ENCODE results near the gene ANXA4. TPM values are rescaled to one million over a fixed set of nuclear protein-coding genes. Genes with fewer than 3 reads are reported as not detected.
A peak's percentile ranks its signal among the peaks of the same experiment; 100 is the strongest.
"Not testable (repeated sequence)": the region's sequence is repeated elsewhere in the genome, so short reads cannot be mapped to it uniquely, and the experiment has no call there.

ANXA4 gene
- total RNA-seq, 1 experiment from 2014 or later: 9.5 TPM

DNA sequence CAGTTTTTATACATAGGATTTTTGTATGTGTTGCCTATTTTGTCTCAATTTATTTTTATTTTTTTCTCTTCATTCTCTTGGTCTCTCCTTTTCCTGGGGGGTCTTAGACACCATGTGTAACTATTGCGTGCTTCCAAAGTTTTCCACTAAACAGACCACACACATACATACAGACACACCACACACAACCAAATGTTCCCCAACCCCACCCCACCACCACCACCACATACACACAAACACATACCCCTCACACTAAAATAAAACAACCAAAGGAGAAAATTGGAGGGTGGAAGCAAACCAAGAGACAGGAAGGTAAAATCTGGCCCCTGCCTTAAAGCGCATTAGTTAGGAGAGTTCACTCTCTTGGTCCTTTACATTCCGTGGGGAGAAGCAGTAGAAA is 30.0 kb upstream of the ANXA4 start (continued):
- TF ChIP-seq, protein P1, sequence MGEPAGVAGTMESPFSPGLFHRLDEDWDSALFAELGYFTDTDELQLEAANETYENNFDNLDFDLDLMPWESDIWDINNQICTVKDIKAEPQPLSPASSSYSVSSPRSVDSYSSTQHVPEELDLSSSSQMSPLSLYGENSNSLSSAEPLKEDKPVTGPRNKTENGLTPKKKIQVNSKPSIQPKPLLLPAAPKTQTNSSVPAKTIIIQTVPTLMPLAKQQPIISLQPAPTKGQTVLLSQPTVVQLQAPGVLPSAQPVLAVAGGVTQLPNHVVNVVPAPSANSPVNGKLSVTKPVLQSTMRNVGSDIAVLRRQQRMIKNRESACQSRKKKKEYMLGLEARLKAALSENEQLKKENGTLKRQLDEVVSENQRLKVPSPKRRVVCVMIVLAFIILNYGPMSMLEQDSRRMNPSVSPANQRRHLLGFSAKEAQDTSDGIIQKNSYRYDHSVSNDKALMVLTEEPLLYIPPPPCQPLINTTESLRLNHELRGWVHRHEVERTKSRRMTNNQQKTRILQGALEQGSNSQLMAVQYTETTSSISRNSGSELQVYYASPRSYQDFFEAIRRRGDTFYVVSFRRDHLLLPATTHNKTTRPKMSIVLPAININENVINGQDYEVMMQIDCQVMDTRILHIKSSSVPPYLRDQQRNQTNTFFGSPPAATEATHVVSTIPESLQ (CRISPR knock-in tag; IDR thresholded peaks at IDR 0.05): no peak

DNA sequence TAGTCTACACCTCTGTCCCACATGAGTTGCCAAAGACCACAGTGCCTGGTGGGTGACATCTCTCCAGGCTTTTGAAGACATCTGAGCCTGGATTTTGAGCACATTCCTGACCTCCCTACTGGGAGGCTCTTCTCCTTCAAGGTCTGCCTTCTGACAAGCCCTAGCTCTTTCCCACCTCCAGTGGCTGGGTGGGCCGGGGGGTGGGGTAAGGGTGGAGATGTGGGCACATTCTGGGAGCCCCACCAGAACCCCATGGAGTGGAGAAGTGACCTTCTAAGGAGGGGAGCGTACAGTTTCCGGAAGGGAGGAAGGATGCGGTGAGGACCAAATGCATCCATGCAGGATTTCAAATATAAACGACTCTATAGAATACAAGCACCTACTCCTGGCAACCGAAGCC is 27.9 kb upstream of the ANXA4 start:
- peaks cover 4% of the 10 kb centered on the region; the same call in 1 of the 2 replicates for H3K36me3 Mint-ChIP-seq
- no peak overlapping the region for H3K4me3 Mint-ChIP-seq
- ATAC-seq (no peak), DNase-seq (ENCODE audit: low spot score) (no peak)
- H3K27ac Mint-ChIP-seq: no peak overlapping the region; the same call in 1 of the 2 replicates
- H3K4me1 Mint-ChIP-seq: peaks cover 52% of the 10 kb centered on the region
- CTCF ChIA-PET: interaction anchor here (0.8 to 2.6 kb wide), 3 partner anchors 10 to 339 kb away, joined by 4 to 18 read pairs (median 8); no protein-coding TSS in a partner anchor
- H3K9me3 Mint-ChIP-seq: peaks cover 17% of the 10 kb centered on the region
- POLR2A ChIA-PET: no interaction called here
- TF ChIP-seq FOXJ3 (CRISPR knock-in tag; IDR thresholded peaks at IDR 0.05; ENCODE audit: borderline replicate concordance) (no peak), ZNF396 (CRISPR knock-in tag; IDR thresholded peaks at IDR 0.05; ENCODE audit: borderline replicate concordance) (no peak)
- TF ChIP-seq, protein P2, sequence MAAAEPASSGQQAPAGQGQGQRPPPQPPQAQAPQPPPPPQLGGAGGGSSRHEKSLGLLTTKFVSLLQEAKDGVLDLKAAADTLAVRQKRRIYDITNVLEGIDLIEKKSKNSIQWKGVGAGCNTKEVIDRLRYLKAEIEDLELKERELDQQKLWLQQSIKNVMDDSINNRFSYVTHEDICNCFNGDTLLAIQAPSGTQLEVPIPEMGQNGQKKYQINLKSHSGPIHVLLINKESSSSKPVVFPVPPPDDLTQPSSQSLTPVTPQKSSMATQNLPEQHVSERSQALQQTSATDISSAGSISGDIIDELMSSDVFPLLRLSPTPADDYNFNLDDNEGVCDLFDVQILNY (CRISPR knock-in tag; IDR thresholded peaks at IDR 0.05): no peak
- H3K27me3 Mint-ChIP-seq (ENCODE audit: low read depth): peaks cover 11% of the 10 kb centered on the region

DNA sequence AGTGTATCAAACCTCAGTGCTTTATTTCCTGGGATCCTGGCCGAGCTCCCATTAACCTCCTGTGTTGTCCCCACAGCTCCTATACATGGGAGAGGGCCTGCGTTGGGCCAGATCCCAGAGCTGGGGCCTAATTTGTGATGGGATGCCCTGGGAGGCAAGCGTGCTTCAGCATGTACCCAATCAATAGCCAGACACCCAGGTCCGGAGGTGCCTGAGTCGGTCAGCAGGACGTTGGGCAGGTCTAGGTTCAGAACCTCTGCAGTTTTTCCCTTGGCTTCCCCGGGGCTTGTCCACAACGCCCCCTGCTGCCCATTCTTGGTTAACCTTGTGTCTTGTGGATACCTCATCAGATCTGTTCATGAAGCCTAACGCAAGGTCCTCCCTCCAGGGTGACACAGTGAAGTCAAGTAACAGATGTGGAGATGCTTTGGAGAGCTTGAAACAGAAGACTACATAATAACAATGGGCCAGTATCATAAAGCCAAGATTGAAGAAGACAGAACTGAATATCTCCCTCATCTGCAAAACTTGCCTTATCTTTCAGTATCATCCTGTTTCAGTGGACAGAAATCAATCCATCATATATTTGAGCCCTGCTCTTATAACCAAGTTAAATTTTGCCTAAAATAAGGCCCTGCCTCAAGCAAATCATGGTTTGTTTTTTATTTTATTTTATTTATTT is 27.3 kb upstream of the ANXA4 start:
- peak; percentile 74 for ATAC-seq

DNA sequence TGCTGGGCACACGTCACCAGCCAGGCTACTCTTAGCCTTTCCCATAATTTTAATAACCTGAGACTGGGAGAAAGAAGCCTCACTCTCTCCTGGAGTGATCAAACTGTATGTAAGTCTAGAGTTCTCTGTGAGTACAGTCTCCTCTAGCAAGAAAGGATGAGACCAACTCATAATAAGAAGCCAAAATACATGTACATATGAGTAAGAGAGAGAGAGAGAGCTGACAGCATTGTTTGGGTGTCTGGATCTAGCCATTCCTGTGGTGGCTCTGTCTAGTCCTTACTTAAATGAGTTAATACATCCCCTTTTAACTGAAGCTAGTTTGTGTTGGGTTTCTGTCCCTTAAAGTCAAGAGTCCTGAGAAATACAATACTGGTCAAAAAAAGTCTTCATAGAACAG is 26.0 kb upstream of the ANXA4 start:
- Mint-ChIP-seq H3K4me1 (peaks cover 48% of the 10 kb centered on the region), H3K9me3 (peaks cover 11% of the 10 kb centered on the region), H3K36me3 (no peaks in the 10 kb centered on the region), H3K27ac (no peak overlapping the region), H3K27me3 (ENCODE audit: low read depth) (peaks cover 11% of the 10 kb centered on the region), H3K4me3 (no peak overlapping the region)
- POLR2A ChIA-PET: interaction anchor here (0.6 kb wide), 1 partner anchor 407 kb away, joined by 7 read pairs; no protein-coding TSS in a partner anchor
- DNase-seq (ENCODE audit: low spot score) (no peak), ATAC-seq (no peak)
- CTCF ChIA-PET: interaction anchor here (0.7 to 1.4 kb wide), 9 partner anchors 9 to 340 kb away, joined by 3 to 16 read pairs (median 4); partner anchors contain the start of gene NFU1
- TF ChIP-seq ZNF219 (CRISPR knock-in tag; IDR thresholded peaks at IDR 0.05; ENCODE audit: borderline replicate concordance) (no peak), ZNF232 (CRISPR knock-in tag; IDR thresholded peaks at IDR 0.05) (no peak), SP1 (CRISPR knock-in tag; conservative IDR thresholded peaks at IDR 0.05) (no peak), ESRRA (CRISPR knock-in tag; IDR thresholded peaks at IDR 0.05; ENCODE audit: borderline replicate concordance) (no peak), ZNF121 (CRISPR knock-in tag; IDR thresholded peaks at IDR 0.05) (no peak), MYBL2 (CRISPR knock-in tag; IDR thresholded peaks at IDR 0.05) (no peak)
- TF ChIP-seq, protein P3, sequence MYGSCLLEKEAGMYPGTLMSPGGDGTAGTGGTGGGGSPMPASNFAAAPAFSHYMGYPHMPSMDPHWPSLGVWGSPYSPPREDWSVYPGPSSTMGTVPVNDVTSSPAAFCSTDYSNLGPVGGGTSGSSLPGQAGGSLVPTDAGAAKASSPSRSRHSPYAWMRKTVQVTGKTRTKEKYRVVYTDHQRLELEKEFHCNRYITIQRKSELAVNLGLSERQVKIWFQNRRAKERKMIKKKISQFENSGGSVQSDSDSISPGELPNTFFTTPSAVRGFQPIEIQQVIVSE (CRISPR knock-in tag; IDR thresholded peaks at IDR 0.05; ENCODE audit: borderline replicate concordance): no peak
- TF ChIP-seq, protein P4, sequence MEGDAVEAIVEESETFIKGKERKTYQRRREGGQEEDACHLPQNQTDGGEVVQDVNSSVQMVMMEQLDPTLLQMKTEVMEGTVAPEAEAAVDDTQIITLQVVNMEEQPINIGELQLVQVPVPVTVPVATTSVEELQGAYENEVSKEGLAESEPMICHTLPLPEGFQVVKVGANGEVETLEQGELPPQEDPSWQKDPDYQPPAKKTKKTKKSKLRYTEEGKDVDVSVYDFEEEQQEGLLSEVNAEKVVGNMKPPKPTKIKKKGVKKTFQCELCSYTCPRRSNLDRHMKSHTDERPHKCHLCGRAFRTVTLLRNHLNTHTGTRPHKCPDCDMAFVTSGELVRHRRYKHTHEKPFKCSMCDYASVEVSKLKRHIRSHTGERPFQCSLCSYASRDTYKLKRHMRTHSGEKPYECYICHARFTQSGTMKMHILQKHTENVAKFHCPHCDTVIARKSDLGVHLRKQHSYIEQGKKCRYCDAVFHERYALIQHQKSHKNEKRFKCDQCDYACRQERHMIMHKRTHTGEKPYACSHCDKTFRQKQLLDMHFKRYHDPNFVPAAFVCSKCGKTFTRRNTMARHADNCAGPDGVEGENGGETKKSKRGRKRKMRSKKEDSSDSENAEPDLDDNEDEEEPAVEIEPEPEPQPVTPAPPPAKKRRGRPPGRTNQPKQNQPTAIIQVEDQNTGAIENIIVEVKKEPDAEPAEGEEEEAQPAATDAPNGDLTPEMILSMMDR (IDR thresholded peaks at IDR 0.05): no peak
- TF ChIP-seq, protein P5, sequence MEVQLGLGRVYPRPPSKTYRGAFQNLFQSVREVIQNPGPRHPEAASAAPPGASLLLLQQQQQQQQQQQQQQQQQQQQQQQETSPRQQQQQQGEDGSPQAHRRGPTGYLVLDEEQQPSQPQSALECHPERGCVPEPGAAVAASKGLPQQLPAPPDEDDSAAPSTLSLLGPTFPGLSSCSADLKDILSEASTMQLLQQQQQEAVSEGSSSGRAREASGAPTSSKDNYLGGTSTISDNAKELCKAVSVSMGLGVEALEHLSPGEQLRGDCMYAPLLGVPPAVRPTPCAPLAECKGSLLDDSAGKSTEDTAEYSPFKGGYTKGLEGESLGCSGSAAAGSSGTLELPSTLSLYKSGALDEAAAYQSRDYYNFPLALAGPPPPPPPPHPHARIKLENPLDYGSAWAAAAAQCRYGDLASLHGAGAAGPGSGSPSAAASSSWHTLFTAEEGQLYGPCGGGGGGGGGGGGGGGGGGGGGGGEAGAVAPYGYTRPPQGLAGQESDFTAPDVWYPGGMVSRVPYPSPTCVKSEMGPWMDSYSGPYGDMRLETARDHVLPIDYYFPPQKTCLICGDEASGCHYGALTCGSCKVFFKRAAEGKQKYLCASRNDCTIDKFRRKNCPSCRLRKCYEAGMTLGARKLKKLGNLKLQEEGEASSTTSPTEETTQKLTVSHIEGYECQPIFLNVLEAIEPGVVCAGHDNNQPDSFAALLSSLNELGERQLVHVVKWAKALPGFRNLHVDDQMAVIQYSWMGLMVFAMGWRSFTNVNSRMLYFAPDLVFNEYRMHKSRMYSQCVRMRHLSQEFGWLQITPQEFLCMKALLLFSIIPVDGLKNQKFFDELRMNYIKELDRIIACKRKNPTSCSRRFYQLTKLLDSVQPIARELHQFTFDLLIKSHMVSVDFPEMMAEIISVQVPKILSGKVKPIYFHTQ (CRISPR knock-in tag; IDR thresholded peaks at IDR 0.05): no peak
- TF ChIP-seq, protein P6, sequence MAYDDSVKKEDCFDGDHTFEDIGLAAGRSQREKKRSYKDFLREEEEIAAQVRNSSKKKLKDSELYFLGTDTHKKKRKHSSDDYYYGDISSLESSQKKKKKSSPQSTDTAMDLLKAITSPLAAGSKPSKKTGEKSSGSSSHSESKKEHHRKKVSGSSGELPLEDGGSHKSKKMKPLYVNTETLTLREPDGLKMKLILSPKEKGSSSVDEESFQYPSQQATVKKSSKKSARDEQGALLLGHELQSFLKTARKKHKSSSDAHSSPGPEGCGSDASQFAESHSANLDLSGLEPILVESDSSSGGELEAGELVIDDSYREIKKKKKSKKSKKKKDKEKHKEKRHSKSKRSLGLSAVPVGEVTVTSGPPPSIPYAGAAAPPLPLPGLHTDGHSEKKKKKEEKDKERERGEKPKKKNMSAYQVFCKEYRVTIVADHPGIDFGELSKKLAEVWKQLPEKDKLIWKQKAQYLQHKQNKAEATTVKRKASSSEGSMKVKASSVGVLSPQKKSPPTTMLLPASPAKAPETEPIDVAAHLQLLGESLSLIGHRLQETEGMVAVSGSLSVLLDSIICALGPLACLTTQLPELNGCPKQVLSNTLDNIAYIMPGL (CRISPR knock-in tag; IDR thresholded peaks at IDR 0.05): no peak

More for the DNA sequence above, 27.3 kb upstream of the ANXA4 start:
- H3K27ac Mint-ChIP-seq, POLR2A ChIA-PET, H3K36me3 Mint-ChIP-seq, H3K4me3 Mint-ChIP-seq: not testable (repeated sequence)
- H3K9me3 Mint-ChIP-seq: peaks cover 17% of the 10 kb centered on the region
- peaks cover 48% of the 10 kb centered on the region for H3K4me1 Mint-ChIP-seq
- peak; percentile 59; the same call in 1 of the 2 replicates for TF ChIP-seq GABPB1 (CRISPR knock-in tag; IDR thresholded peaks at IDR 0.05)
- TF ChIP-seq, protein P4 (IDR thresholded peaks at IDR 0.05): peak; percentile 72
- peak; percentile 92 for DNase-seq (ENCODE audit: low spot score)
- CTCF ChIA-PET: interaction anchor here (2.0 to 2.6 kb wide), 2 partner anchors 10 to 150 kb away, joined by 8 to 18 read pairs; no protein-coding TSS in a partner anchor
- H3K27me3 Mint-ChIP-seq (ENCODE audit: low read depth): peaks cover 11% of the 10 kb centered on the region
